ENCODE results near the gene COLEC11.

DNA sequence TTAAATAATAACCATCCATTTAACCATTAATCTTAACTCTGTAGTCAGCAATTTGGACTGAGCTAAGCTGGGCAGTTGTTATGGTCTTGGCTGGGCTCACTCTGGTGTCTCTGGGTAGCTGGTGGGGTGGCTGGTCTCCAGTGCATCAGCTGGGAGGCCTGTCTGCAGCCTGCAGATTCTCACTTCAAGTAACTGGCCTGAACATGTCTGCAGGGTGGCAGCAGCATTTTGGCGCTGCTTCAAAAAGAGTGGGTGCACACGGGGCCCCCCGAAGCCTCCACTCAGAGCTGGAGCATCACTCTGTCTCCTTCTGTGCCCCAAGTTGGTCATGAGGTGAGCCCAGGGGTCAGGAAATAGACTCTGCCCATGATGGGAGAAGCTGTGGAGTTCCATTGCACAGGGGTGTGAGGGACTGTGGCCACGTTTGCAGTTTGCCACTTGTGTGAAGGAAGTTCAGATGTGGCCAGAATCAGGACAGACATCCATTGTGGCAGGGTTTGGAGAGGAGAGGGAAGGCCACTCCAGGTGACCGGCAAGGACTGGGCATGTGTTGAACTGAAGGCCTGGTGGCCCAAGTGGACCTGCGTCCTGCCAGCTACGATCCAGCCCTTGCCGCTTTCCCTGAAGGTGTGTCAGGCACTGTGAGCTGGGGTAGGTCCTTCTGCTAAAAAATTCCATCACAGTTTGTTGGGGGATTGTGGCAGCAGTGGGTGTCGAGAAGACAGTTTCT, 58.1 kb downstream of the COLEC11 start:
- TF ChIP-seq, protein P1, sequence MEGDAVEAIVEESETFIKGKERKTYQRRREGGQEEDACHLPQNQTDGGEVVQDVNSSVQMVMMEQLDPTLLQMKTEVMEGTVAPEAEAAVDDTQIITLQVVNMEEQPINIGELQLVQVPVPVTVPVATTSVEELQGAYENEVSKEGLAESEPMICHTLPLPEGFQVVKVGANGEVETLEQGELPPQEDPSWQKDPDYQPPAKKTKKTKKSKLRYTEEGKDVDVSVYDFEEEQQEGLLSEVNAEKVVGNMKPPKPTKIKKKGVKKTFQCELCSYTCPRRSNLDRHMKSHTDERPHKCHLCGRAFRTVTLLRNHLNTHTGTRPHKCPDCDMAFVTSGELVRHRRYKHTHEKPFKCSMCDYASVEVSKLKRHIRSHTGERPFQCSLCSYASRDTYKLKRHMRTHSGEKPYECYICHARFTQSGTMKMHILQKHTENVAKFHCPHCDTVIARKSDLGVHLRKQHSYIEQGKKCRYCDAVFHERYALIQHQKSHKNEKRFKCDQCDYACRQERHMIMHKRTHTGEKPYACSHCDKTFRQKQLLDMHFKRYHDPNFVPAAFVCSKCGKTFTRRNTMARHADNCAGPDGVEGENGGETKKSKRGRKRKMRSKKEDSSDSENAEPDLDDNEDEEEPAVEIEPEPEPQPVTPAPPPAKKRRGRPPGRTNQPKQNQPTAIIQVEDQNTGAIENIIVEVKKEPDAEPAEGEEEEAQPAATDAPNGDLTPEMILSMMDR (IDR thresholded peaks at IDR 0.05), result no peak
- no peak for TF ChIP-seq POLR2A (IDR thresholded peaks at IDR 0.05)
